Nephron progenitor cell (in vitro differentiated cells): ENCODE data around the gene OR4K5.
"Not testable (repeated sequence)": the region's sequence is repeated elsewhere in the genome, so short reads cannot be mapped to it uniquely, and the experiment has no call there.

Experiments used
- DNase-seq: peaks from one replicate; pipeline ENCODE4 v3.0.0; 2021
- H3K27ac Mint-ChIP-seq: 2 replicates; pipeline ENCODE4 v1.8.0; 2021; ENCODE audit warnings: mild to moderate bottlenecking, moderate library complexity, mixed read lengths
- H3K27me3 Mint-ChIP-seq: 2 replicates; pipeline ENCODE4 v1.8.0; 2021; ENCODE audit warnings: mild to moderate bottlenecking, low read depth, mixed read lengths; ENCODE audit not compliant: poor library complexity
- H3K36me3 Mint-ChIP-seq: 2 replicates; pipeline ENCODE4 v1.8.0; 2021; ENCODE audit warnings: low read depth, mixed read lengths
- H3K4me1 Mint-ChIP-seq: 2 replicates; pipeline ENCODE4 v1.8.0; 2021; ENCODE audit warnings: mixed read lengths
- H3K4me3 Mint-ChIP-seq: 2 replicates; pipeline ENCODE4 v1.8.0; 2021; ENCODE audit warnings: mild to moderate bottlenecking, moderate library complexity, mixed read lengths
- H3K9me3 Mint-ChIP-seq: 2 replicates; pipeline ENCODE4 v1.8.0; 2021; ENCODE audit warnings: mild to moderate bottlenecking, moderate library complexity, mixed read lengths
- TF ChIP-seq, protein P1 (sequence below): fragments of 200-600 bp; sonication (generic); IDR thresholded peaks from 2 replicates; pipeline ENCODE4 v1.5.0; 2021; ENCODE audit warnings: antibody characterized with exemption

OR4K5 gene

DNA sequence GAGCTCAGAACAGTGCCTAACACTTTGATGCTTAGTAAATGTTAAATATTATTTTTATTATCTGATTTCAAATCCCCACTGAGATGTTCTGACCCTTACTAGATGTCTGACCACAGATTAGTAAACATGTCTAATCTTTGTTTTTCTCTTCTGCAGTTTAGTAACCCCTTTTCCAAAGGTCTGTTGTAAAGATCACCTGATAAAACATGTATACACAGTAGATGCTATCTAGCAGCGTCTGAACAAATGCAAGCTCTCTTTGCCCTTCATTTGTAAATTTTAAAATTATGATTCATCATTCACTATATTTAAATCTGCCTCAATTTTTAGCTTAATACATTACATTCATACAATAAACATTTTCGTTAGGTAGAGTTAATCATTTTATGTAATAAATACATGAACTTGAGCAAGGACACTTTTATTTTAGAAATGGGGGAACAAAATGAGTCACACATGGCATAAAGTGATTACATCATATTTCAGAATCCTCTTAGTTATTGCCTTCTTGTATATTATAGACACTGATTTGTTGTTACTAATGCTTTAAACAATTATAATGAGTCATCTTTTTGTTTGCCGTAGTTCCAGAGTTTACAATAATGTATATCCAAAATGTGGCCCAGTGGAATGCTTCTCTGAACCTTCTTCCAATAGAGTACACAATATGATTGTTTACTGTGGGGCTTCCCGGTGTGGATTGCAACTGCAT is 1.7 kb upstream of the OR4K5 start:
- TF ChIP-seq, protein P1, sequence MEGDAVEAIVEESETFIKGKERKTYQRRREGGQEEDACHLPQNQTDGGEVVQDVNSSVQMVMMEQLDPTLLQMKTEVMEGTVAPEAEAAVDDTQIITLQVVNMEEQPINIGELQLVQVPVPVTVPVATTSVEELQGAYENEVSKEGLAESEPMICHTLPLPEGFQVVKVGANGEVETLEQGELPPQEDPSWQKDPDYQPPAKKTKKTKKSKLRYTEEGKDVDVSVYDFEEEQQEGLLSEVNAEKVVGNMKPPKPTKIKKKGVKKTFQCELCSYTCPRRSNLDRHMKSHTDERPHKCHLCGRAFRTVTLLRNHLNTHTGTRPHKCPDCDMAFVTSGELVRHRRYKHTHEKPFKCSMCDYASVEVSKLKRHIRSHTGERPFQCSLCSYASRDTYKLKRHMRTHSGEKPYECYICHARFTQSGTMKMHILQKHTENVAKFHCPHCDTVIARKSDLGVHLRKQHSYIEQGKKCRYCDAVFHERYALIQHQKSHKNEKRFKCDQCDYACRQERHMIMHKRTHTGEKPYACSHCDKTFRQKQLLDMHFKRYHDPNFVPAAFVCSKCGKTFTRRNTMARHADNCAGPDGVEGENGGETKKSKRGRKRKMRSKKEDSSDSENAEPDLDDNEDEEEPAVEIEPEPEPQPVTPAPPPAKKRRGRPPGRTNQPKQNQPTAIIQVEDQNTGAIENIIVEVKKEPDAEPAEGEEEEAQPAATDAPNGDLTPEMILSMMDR, result no peak
- no peaks in the 10 kb centered on the region for H3K27me3 Mint-ChIP-seq
- no peak overlapping the region for H3K27ac Mint-ChIP-seq
- no peak overlapping the region for H3K4me3 Mint-ChIP-seq
- no peaks in the 10 kb centered on the region for H3K4me1 Mint-ChIP-seq
- no peak for DNase-seq
- no peaks in the 10 kb centered on the region for H3K36me3 Mint-ChIP-seq
- peaks cover 18% of the 10 kb centered on the region for H3K9me3 Mint-ChIP-seq

DNA sequence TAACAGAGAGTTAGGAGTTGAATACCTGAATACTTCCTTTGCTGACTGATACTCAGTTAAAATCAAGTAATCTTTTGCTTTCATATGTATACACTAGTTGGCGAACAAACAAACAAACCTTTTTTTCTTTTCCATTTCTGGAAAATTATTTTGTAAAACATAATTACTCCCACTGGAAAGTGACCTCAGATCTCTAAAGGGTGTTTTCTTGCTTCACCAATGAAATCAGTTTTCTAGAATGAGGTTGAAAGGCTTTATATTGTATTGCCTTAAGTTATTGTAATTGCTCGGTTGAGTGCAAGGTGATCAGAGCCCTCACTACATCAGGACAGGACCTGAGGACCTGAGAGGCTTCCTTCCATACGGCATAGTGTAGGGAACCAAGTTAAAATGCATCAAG is 10.2 kb downstream of the OR4K5 start, which contains the start of gene OR4K1:
TSS of gene OR4K1 (plus strand) at position 301 of the 400 bp plus-strand sequence. CDS start 4,750 bp downstream, outside the sequence.
- Mint-ChIP-seq H3K36me3 (no peaks in the 10 kb centered on the region), H3K4me3 (no peak within 1 kb of the TSS), H3K27ac (no peak within 1 kb of the TSS), H3K27me3 (no peaks in the 10 kb centered on the region), H3K9me3 (peaks cover 57% of the 10 kb centered on the region), H3K4me1 (no peaks in the 10 kb centered on the region)
- TF ChIP-seq, protein P1, result no peak
- DNase-seq, result no peak

DNA sequence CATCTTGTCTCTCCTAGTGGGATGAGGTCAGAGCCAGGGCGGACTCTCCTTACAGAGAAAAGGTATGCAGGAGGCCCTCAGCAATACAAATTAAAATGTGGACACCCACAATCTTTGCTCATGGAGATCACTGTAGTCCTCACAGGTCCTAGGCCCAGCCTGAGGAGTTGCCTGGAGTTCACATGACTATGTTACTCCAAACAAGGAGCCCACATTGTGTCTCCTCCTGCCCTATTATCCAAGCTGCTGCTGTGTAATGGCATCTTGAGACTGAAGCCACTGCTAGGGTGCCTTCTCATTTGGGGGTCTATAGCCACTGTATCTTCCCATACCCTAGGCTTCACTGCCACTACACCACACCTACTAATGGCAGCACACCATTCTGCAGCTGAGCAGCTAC is 21.3 kb downstream of the OR4K5 start:
- TF ChIP-seq, protein P1, result no peak
- DNase-seq, result no peak
- H3K36me3 Mint-ChIP-seq, result no peaks in the 10 kb centered on the region
- no peaks in the 10 kb centered on the region for H3K27me3 Mint-ChIP-seq
- H3K27ac Mint-ChIP-seq, result no peak overlapping the region
- peaks cover 43% of the 10 kb centered on the region for H3K9me3 Mint-ChIP-seq
- no peaks in the 10 kb centered on the region for H3K4me1 Mint-ChIP-seq
- no peak overlapping the region for H3K4me3 Mint-ChIP-seq

- TF ChIP-seq, protein P1, result no peak
- DNase-seq, result no peak
- Mint-ChIP-seq H3K9me3 (peaks cover 19% of the 10 kb centered on the region), H3K36me3 (no peaks in the 10 kb centered on the region), H3K27me3 (no peaks in the 10 kb centered on the region), H3K4me3 (no peak overlapping the region), H3K27ac (no peak overlapping the region), H3K4me1 (no peaks in the 10 kb centered on the region)
Observed at GRCh38 chr14:19947413-19948090, 27.1 kb downstream of the OR4K5 start.

GRCh38 chr14:19949218-19949617 is 28.8 kb downstream of the OR4K5 start:
- no peaks in the 10 kb centered on the region for H3K27me3 Mint-ChIP-seq
- TF ChIP-seq, protein P1, result no peak
- no peaks in the 10 kb centered on the region for H3K4me1 Mint-ChIP-seq
- DNase-seq, result no peak
- no peaks in the 10 kb centered on the region for H3K36me3 Mint-ChIP-seq
- H3K9me3 Mint-ChIP-seq, result peaks cover 28% of the 10 kb centered on the region
- H3K27ac Mint-ChIP-seq, result no peak overlapping the region
- H3K4me3 Mint-ChIP-seq, result no peak overlapping the region

GRCh38 chr14:19969735-19970134 is 49.3 kb downstream of the OR4K5 start:
- not testable (repeated sequence) for H3K27me3 Mint-ChIP-seq, H3K4me3 Mint-ChIP-seq, H3K36me3 Mint-ChIP-seq, H3K4me1 Mint-ChIP-seq, H3K27ac Mint-ChIP-seq, DNase-seq
- H3K9me3 Mint-ChIP-seq, result peaks cover 67% of the 10 kb centered on the region
